HEK293T (cell line): ENCODE results near the gene LCN15.
"Not testable (repeated sequence)": the region's sequence is repeated elsewhere in the genome, so short reads cannot be mapped to it uniquely, and the experiment has no call there.

Experiments used
- ARNT ChIP-seq: fragments of 450-650 bp; IDR thresholded peaks from 2 replicates; pipeline ENCODE4 v1.6.1; 2017; ENCODE audit warnings: mild to moderate bottlenecking
- BHLHE40 ChIP-seq: fragments of 450-650 bp; IDR thresholded peaks from 2 replicates; pipeline ENCODE4 v1.6.1; 2016; ENCODE audit warnings: mild to moderate bottlenecking, moderate library complexity, borderline replicate concordance
- ELF4 ChIP-seq: fragments of 450-650 bp; IDR thresholded peaks from 2 replicates; pipeline ENCODE4 v1.6.1; 2017; ENCODE audit warnings: antibody characterized with exemption
- FOXA1 ChIP-seq: fragments of 450-650 bp; IDR thresholded peaks from 2 replicates; pipeline ENCODE4 v1.6.1; 2016; ENCODE audit warnings: mild to moderate bottlenecking
- FOXK2 ChIP-seq: fragments of 450-650 bp; IDR thresholded peaks from 2 replicates; pipeline ENCODE4 v1.6.1; 2016; ENCODE audit warnings: mild to moderate bottlenecking
- FOXM1 ChIP-seq: fragments of 450-650 bp; IDR thresholded peaks from 2 replicates; pipeline ENCODE4 v1.6.1; 2017; ENCODE audit warnings: mild to moderate bottlenecking, borderline replicate concordance
- HDGF ChIP-seq: fragments of 450-650 bp; IDR thresholded peaks from 2 replicates; pipeline ENCODE4 v1.6.1; 2017; ENCODE audit warnings: antibody characterized with exemption, borderline replicate concordance
- SP1 ChIP-seq: fragments of 450-650 bp; IDR thresholded peaks from 2 replicates; pipeline ENCODE4 v1.6.1; 2017
- SUZ12 ChIP-seq: fragments of 450-650 bp; IDR thresholded peaks from 2 replicates; pipeline ENCODE4 v1.6.1; 2016; ENCODE audit warnings: mild to moderate bottlenecking
- TARDBP ChIP-seq: fragments of 450-650 bp; IDR thresholded peaks from 2 replicates; pipeline ENCODE4 v1.6.1; 2016
- ZNF384 ChIP-seq: fragments of 450-650 bp; IDR thresholded peaks from 2 replicates; pipeline ENCODE4 v1.6.1; 2016
- TF ChIP-seq, protein P1 (sequence below): fragments of 450-650 bp; IDR thresholded peaks from 2 replicates; pipeline ENCODE4 v1.6.1; 2016

DNA sequence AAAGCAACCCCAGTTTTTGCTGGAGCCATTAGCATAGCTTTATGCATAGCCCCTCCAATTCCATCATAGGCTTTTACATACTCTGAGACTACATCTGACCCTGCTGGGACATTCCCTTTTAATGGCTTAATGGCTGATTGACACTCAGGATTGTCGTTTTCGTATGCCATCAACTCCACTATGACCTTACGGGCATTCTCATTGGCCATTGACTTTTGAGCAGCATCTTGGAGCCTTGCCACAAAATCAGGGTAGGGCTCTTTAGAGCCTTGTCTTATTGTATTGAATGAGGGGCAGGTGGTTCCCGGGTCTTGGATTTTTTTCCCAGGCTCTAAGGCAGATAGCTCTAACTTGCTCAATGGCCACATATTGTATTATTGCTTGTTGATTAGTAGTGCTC, 22.7 kb upstream of the LCN15 start:
- TF ChIP-seq HDGF, FOXK2, SUZ12, ELF4, FOXM1, ZNF384, BHLHE40, FOXA1, TARDBP, SP1, ARNT: not testable (repeated sequence)
- TF ChIP-seq, protein P1, sequence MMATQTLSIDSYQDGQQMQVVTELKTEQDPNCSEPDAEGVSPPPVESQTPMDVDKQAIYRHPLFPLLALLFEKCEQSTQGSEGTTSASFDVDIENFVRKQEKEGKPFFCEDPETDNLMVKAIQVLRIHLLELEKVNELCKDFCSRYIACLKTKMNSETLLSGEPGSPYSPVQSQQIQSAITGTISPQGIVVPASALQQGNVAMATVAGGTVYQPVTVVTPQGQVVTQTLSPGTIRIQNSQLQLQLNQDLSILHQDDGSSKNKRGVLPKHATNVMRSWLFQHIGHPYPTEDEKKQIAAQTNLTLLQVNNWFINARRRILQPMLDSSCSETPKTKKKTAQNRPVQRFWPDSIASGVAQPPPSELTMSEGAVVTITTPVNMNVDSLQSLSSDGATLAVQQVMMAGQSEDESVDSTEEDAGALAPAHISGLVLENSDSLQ, result not testable (repeated sequence)
